Ecto neural progenitor cell (in vitro differentiated cells): Measurements from ENCODE around the gene BCKDHA.
"Not testable (repeated sequence)": the region's sequence is repeated elsewhere in the genome, so short reads cannot be mapped to it uniquely, and the experiment has no call there.

ENCODE experiments used
- DNase-seq: peaks from one replicate; pipeline ENCODE4 v3.0.0-alpha.2; 2018; ENCODE audit warnings: low spot score

BCKDHA gene

GRCh38 chr19:41405776-41406175, 8.2 kb downstream of the BCKDHA start:
- DNase-seq, result no peak

GRCh38 chr19:41407271-41407670, 9.7 kb downstream of the BCKDHA start:
- no peak for DNase-seq

- no peak for DNase-seq
Observed at GRCh38 chr19:41408256-41408655, 10.6 kb downstream of the BCKDHA start.

- not testable (repeated sequence) for DNase-seq
Observed at GRCh38 chr19:41408846-41409245, 11.2 kb downstream of the BCKDHA start.

- no peak for DNase-seq
Observed at GRCh38 chr19:41409288-41409687, 11.7 kb downstream of the BCKDHA start.

- no peak for DNase-seq
Observed at GRCh38 chr19:41410336-41411054, 12.9 kb downstream of the BCKDHA start.

GRCh38 chr19:41411100-41411967, 13.7 kb downstream of the BCKDHA start:
- DNase-seq, result no peak

GRCh38 chr19:41411968-41412265, 14.3 kb downstream of the BCKDHA start:
- DNase-seq, result no peak

GRCh38 chr19:41412953-41413352, 15.3 kb downstream of the BCKDHA start:
- DNase-seq, result no peak

GRCh38 chr19:41413947-41414346, 16.3 kb downstream of the BCKDHA start:
- no peak for DNase-seq

GRCh38 chr19:41414461-41414860, 16.8 kb downstream of the BCKDHA start:
- DNase-seq, result no peak

GRCh38 chr19:41415154-41415571, 17.5 kb downstream of the BCKDHA start:
- no peak for DNase-seq

- no peak for DNase-seq
Observed at GRCh38 chr19:41416194-41416674, 18.6 kb downstream of the BCKDHA start.

GRCh38 chr19:41420101-41420880, 22.7 kb downstream of the BCKDHA start:
- DNase-seq, result no peak

GRCh38 chr19:41421314-41421713, 23.7 kb downstream of the BCKDHA start:
- no peak for DNase-seq

- DNase-seq, result no peak
Observed at GRCh38 chr19:41421973-41422372, 24.4 kb downstream of the BCKDHA start.

GRCh38 chr19:41422456-41422855, 24.8 kb downstream of the BCKDHA start:
- no peak for DNase-seq

GRCh38 chr19:41422955-41423354, 25.3 kb downstream of the BCKDHA start:
- no peak for DNase-seq

GRCh38 chr19:41424335-41425173, 26.9 kb downstream of the BCKDHA start:
- DNase-seq, result no peak

- no peak for DNase-seq
Observed at GRCh38 chr19:41425174-41426115, 27.8 kb downstream of the BCKDHA start.
